Subcutaneous abdominal adipose tissue (tissue), 5 donors: ENCODE measurements around the gene TBX10.

Experiments used
- H3K27ac ChIP-seq: one replicate; pipeline ENCODE4 v1.7.0; 2013; ENCODE audit warnings: low read depth, mild to moderate bottlenecking, inconsistent platforms, low read length, moderate library complexity
- H3K27me3 ChIP-seq, 5 donors: one replicate each; pipeline ENCODE4 v1.7.0; 2013; ENCODE audit warnings: low read length in 5 of 5, inconsistent platforms in 1 of 5; ENCODE audit not compliant: control insufficient read depth in 5 of 5, insufficient read depth in 4 of 5
- H3K36me3 ChIP-seq, 5 donors: one replicate each; pipeline ENCODE4 v1.7.0; 2013; ENCODE audit warnings: low read length in 5 of 5; ENCODE audit not compliant: control insufficient read depth in 5 of 5, insufficient read depth in 5 of 5
- H3K4me1 ChIP-seq, 5 donors: one replicate each; pipeline ENCODE4 v1.7.0; 2013; ENCODE audit warnings: low read length in 5 of 5, mild to moderate bottlenecking in 3 of 5, moderate library complexity in 1 of 5; ENCODE audit not compliant: control insufficient read depth in 5 of 5, insufficient read depth in 5 of 5
- H3K4me3 ChIP-seq, 5 donors: one replicate each; pipeline ENCODE4 v1.7.0; 2013; ENCODE audit warnings: low read length in 5 of 5, low read depth in 1 of 5
- H3K9ac ChIP-seq, 5 donors: one replicate each; pipeline ENCODE4 v1.7.0; 2013; ENCODE audit warnings: low read length in 5 of 5, mild to moderate bottlenecking in 4 of 5, moderate library complexity in 3 of 5
- H3K9me3 ChIP-seq, 5 donors: one replicate each; pipeline ENCODE4 v1.7.0; 2013; ENCODE audit warnings: low read length in 5 of 5; ENCODE audit not compliant: control insufficient read depth in 5 of 5
- donor health status: healthy.
- donor health status: healthy.
- donor health status: healthy.
- donor health status: healthy.
- donor health status: healthy.

Gene TBX10

DNA sequence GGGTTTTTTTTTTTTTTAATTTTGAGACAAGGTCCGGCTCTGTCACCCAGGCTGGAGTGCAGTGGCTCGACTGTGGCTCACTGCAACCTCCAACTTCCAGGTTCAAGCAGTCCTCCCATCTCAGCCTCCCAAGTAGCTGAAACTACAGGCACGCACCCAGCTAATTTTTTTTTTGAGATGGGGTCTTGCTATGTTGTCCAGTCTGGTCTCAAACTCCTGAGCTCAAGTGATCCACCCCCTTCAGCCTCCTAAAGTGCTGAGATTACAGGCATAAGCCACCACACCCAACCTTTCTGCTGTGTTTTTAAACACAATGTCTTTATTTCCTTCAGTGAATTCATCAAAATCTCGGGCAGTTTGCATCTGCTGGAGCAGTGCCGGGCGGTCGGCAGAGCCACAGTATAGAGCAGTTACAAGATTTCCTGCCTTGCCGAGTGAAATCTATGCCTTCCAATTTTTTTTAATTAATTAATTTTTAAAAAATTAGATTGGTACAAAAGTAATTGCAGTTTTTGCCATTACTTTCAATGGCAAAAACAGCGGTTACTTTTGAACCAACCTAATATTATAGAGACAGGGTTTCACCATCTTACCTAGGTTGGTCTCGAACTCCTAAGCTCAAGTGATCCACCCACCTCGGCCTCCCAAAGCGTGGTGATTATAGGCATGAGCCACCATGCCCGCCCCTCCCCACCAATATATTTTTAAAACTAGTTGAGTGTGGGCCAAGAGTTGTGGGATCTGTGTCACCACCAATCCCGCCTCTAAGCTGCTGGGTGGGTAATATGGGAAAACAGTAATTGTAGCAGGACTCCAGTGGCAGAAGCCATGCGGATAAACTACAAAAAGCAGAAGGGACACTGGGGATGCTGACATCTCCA lies 13.6 kb upstream of the TBX10 start:
- no peak overlapping the region for H3K4me3 ChIP-seq
- peaks cover 0 to 20% (median 7%) of the 10 kb centered on the region in 5 donors for H3K4me1 ChIP-seq
- H3K27me3 ChIP-seq, result peaks cover under 1 to 26% (median 13%) of the 10 kb centered on the region in 5 donors
- peaks cover 0 to 4% (median 0%) of the 10 kb centered on the region in 5 donors for H3K9me3 ChIP-seq
- no peak overlapping the region for H3K27ac ChIP-seq
- peaks cover 0 to 2% (median 0%) of the 10 kb centered on the region in 5 donors for H3K36me3 ChIP-seq
- H3K9ac ChIP-seq, result no peak overlapping the region

- Histone ChIP-seq H3K27me3 (peaks cover 6 to 28% (median 19%) of the 10 kb centered on the region in 5 donors), H3K4me3 (no peak overlapping the region), H3K9ac (no peak overlapping the region), H3K9me3 (peaks cover 0 to 4% (median 0%) of the 10 kb centered on the region in 5 donors), H3K27ac (no peak overlapping the region), H3K4me1 (peaks cover 0 to 20% (median 7%) of the 10 kb centered on the region in 5 donors), H3K36me3 (peaks cover 0 to 2% (median 0%) of the 10 kb centered on the region in 5 donors)
Observed at GRCh38 chr11:67651976-67652781, 12.6 kb upstream of the TBX10 start.

- Histone ChIP-seq H3K9me3 (peaks cover 0 to 4% (median 0%) of the 10 kb centered on the region in 5 donors), H3K4me1 (peaks cover 0 to 24% (median 7%) of the 10 kb centered on the region in 5 donors), H3K27me3 (peaks cover 11 to 33% (median 28%) of the 10 kb centered on the region in 5 donors), H3K27ac (no peak overlapping the region), H3K4me3 (peak overlapping the region in 4 of 5 donors; percentile 41 to 65 (median 51)), H3K9ac (no peak overlapping the region), H3K36me3 (peaks cover 0 to 2% (median 0%) of the 10 kb centered on the region in 5 donors)
Observed at GRCh38 chr11:67649634-67650510, 10.3 kb upstream of the TBX10 start.

DNA sequence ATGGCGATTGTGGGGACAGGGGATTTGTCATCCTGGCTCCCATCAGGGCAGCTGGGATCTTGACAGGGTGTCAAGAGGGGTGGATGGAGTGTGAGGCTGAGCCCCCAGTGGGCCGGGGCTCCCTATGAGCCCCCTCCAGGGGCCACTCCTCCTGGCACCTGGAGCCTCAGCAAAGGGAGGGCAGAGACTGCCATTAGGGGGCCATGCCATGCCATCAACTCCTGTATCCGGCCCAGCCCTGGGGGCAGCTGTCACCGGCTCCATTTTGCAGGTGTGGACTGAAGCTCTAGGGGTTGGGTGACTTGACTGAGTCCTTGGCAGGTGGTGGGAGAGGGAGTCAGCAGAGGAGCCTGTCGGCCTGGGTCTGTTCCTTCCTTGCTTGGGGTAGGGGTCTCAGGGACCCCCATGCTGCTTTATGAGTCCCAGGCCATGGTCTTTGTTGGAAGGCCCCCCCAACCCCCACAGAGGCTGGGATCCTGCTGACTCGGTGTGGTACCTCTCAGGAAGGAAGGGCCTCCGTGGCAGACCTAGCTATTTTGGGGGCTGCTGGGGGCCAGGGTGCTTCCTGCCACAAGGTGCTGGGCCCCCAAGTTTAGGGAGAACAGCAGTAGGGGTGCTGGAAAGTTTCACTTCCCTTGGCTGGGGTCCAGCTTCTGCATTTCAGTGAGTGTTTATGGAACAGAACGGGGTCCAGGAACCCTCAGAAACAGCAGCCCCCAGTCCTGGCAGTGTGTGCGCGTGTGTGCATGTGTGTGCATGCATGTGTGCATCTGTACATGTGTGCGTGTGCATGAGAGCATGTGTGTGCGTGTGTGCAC lies 9.4 kb upstream of the TBX10 start:
- no peak overlapping the region for H3K27ac ChIP-seq
- peaks cover 0 to 24% (median 7%) of the 10 kb centered on the region in 5 donors for H3K4me1 ChIP-seq
- H3K36me3 ChIP-seq, result peaks cover 0 to 2% (median 0%) of the 10 kb centered on the region in 5 donors
- peak overlapping the region in 1 of 5 donors; percentile 41 for H3K4me3 ChIP-seq
- peaks cover 0 to 7% (median 2%) of the 10 kb centered on the region in 5 donors for H3K9me3 ChIP-seq
- peaks cover 11 to 32% (median 28%) of the 10 kb centered on the region in 5 donors for H3K27me3 ChIP-seq
- no peak overlapping the region for H3K9ac ChIP-seq

DNA sequence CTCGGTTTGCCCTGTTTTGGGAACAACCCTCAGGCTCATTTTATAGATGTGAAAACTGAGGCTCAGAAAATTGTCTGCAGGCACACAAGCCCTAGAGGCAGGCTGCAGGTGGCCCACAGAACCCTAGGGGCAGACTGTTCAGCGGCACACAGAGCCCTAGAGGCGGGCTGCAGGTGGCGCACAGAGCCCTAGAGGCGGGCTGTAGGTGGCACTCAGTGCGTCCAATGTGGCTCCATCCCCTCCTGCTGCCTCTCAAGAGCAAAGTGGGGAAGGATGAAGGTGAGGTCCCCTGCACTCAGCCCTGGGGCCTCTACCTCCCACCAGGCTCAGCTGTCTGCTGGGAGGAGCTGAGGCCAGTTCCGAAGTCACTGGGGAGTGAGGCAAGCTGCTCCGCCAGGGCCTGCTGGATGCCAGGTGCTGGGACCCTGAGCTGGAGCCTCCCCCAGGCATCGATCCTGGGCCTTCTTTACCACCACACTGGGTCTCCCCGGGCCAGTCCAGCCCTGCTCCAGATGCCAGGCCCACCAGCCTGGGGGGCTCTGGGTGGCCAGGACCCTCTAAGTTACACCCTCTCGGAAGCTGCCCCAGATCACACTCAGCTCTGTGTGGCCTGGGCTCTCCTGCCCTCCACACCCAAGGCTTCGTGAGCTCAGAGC lies 8.7 kb upstream of the TBX10 start:
- Histone ChIP-seq H3K9me3 (peaks cover 0 to 9% (median 4%) of the 10 kb centered on the region in 5 donors), H3K4me1 (peaks cover 0 to 24% (median 7%) of the 10 kb centered on the region in 5 donors), H3K27me3 (peaks cover 11 to 32% (median 27%) of the 10 kb centered on the region in 5 donors), H3K36me3 (peaks cover 0 to 2% (median 0%) of the 10 kb centered on the region in 5 donors), H3K27ac (no peak overlapping the region), H3K9ac (no peak overlapping the region), H3K4me3 (no peak overlapping the region)

DNA sequence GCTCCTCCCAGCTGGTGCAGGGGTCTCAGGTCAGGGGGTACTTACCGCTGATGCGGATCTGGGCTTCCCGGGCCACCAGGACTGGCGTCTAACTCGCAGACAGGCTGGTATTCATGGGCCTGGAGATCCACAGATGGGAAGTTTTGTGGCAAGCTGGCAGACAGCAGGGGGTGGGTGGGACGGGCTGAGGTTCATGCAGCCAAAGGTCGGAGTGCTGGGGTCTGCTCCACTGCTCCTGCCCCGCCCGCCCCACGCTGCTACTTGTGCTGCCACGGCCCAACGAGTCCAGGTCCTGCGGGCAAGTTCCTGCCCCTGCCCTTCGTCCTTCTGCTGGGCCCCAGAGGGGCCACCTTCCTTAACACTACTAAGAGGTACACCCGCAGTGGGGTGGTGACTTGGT lies 7.9 kb upstream of the TBX10 start:
- Histone ChIP-seq H3K9ac (no peak overlapping the region), H3K27me3 (peaks cover 11 to 32% (median 26%) of the 10 kb centered on the region in 5 donors)

DNA sequence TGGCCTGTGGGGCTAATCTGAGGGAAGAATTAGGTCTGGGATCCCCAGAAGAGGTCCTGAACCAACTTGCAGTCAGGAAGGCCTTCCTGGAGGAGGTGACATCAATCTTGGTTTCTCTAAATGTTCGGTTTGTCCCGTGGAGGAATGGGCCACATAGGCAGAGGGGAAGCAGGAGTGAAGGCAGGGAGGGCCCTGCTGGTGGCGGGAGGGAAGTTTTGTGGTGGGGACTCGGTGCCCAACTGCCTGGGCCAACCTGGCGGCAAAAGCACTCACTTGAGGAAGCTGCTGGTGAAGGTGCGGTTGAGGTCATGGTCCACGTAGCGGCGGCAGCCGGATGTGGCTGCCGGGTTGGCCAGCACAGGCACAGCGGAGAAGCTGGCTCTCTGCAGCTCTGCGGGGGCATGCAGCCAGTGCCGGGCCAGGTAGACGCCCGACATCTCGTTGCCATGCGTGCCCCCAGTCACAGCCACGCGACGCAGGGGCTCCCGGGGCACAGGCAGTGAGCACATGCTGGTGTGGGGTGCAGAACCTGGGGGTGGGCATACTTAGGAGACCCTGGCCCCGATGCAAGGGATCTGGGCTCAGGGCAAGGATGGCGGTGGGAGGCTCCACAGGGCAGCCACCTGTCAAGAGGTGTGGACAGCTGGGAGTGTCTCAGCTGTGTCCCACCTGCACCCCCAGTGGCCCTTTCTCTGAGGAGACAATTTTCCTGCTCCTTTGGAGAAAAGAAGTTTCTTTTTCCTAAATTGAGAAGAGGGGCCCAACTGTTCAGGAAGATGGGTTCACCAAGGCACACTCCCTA lies 7.2 kb upstream of the TBX10 start:
- Histone ChIP-seq H3K36me3 (peaks cover 0 to 2% (median 0%) of the 10 kb centered on the region in 5 donors), H3K4me3 (no peak overlapping the region), H3K27ac (no peak overlapping the region), H3K9me3 (peaks cover 0 to 9% (median 4%) of the 10 kb centered on the region in 5 donors), H3K4me1 (peaks cover 0 to 24% (median 7%) of the 10 kb centered on the region in 5 donors), H3K9ac (no peak overlapping the region), H3K27me3 (peaks cover 11 to 32% (median 28%) of the 10 kb centered on the region in 5 donors)

More for the DNA sequence above, 7.9 kb upstream of the TBX10 start:
- Histone ChIP-seq H3K4me1 (peaks cover 0 to 24% (median 7%) of the 10 kb centered on the region in 5 donors), H3K27ac (no peak overlapping the region), H3K9me3 (peaks cover 0 to 9% (median 4%) of the 10 kb centered on the region in 5 donors), H3K4me3 (no peak overlapping the region), H3K36me3 (peaks cover 0 to 2% (median 0%) of the 10 kb centered on the region in 5 donors)
